Measurements from ENCODE around the gene RNASE11. TPM values are rescaled to one million over a fixed set of nuclear protein-coding genes. Genes with fewer than 3 reads are reported as not detected.

The RNASE11 gene
- total and polyA plus RNA-seq, 7 donors: not detected

DNA sequence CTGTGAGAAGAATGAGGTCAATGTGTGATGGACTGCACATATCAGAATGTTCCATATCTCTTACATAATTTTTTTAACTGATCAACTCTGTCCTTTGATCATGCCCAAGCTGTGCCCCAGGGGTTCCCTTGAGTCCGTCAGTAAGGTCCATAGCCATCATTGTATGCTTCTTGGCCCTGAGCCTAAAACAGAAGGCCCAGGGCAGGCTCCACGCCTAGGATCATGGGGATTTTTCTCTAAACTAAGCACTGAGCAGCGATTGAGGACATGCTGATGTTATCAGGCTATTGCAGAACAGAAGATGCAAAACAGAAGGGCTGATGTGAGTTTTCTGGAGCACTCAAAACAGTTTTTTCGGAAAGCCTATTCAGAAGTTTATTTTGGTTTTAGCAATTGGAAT lies 47.9 kb downstream of the RNASE11 start:
- intact Hi-C loops (cut with DNase I): no loop called here
- no peak overlapping the region for H3K4me3 ChIP-seq
- 68 to 74% methylated on average over 4 of the region's 4 CpGs for WGBS, 2 donors

More for the DNA sequence above, 47.9 kb downstream of the RNASE11 start:
- Histone ChIP-seq H3K27me3 (no peaks in the 10 kb centered on the region), H3K27ac (no peak overlapping the region), H3K36me3 (no peaks in the 10 kb centered on the region), H3K9me3 (no peaks in the 10 kb centered on the region), H3K4me1 (no peaks in the 10 kb centered on the region)
- DNase-seq: no peak
- TF ChIP-seq POLR2A (IDR thresholded peaks at IDR 0.05): no peak
- no peak for TF ChIP-seq EP300 (IDR thresholded peaks at IDR 0.05)
- TF ChIP-seq, protein P1, sequence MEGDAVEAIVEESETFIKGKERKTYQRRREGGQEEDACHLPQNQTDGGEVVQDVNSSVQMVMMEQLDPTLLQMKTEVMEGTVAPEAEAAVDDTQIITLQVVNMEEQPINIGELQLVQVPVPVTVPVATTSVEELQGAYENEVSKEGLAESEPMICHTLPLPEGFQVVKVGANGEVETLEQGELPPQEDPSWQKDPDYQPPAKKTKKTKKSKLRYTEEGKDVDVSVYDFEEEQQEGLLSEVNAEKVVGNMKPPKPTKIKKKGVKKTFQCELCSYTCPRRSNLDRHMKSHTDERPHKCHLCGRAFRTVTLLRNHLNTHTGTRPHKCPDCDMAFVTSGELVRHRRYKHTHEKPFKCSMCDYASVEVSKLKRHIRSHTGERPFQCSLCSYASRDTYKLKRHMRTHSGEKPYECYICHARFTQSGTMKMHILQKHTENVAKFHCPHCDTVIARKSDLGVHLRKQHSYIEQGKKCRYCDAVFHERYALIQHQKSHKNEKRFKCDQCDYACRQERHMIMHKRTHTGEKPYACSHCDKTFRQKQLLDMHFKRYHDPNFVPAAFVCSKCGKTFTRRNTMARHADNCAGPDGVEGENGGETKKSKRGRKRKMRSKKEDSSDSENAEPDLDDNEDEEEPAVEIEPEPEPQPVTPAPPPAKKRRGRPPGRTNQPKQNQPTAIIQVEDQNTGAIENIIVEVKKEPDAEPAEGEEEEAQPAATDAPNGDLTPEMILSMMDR (IDR thresholded peaks at IDR 0.05): no peak
- TF ChIP-seq POLR2AphosphoS5 (IDR thresholded peaks at IDR 0.05): no peak

Other genes with a start within 250 kb of the RNASE11 start
- gene PARP2, start 244.4 kb downstream of the RNASE11 start, total RNA-seq: 10 to 100 TPM in 3 of 4 donors, 1 to 10 TPM in 1; 7.4 to 14.3 (median 10.6) TPM
- gene PARP2, start 244.4 kb downstream of the RNASE11 start, polyA plus RNA-seq: 10 to 100 TPM in 1 of 3 donors, 1 to 10 TPM in 2; 6.0 to 11.8 (median 7.4) TPM
- gene TEP1, start 174.5 kb downstream of the RNASE11 start, total RNA-seq: 10 to 100 TPM; 12.7 to 42.7 (median 19.6) TPM
- gene TEP1, start 174.5 kb downstream of the RNASE11 start, polyA plus RNA-seq: 10 to 100 TPM; 19.2 to 43.7 (median 22.9) TPM
- 1 to 10 TPM in 1 of 4 donors, under 1 TPM in 3; 0.33 to 1.4 (median 0.62) TPM for gene KLHL33, start 151.8 kb downstream of the RNASE11 start, total RNA-seq
- gene KLHL33, start 151.8 kb downstream of the RNASE11 start, polyA plus RNA-seq: under 1 TPM; 0.23 to 0.60 (median 0.23) TPM
- 10 to 100 TPM; 34.1 to 65.6 (median 50.7) TPM for gene OSGEP, start 133.2 kb downstream of the RNASE11 start, total RNA-seq
- 10 to 100 TPM; 21.0 to 49.4 (median 29.8) TPM for gene OSGEP, start 133.2 kb downstream of the RNASE11 start, polyA plus RNA-seq
- 100 to 1,000 TPM; 118 to 181 (median 146) TPM for gene APEX1, start 132.8 kb downstream of the RNASE11 start, total RNA-seq
- 100 to 1,000 TPM in 1 of 3 donors, 10 to 100 TPM in 2; 84.4 to 150 (median 99.7) TPM for gene APEX1, start 132.8 kb downstream of the RNASE11 start, polyA plus RNA-seq
- 10 to 100 TPM; 18.9 to 28.0 (median 22.8) TPM for gene PIP4P1, start 126.6 kb downstream of the RNASE11 start, total RNA-seq
- 10 to 100 TPM; 30.3 to 40.9 (median 32.4) TPM for gene PIP4P1, start 126.6 kb downstream of the RNASE11 start, polyA plus RNA-seq
- gene PNP, start 118.6 kb downstream of the RNASE11 start, total RNA-seq: 10 to 100 TPM in 2 of 4 donors, 1 to 10 TPM in 2; 5.5 to 32.3 (median 10.6) TPM
- 100 to 1,000 TPM in 2 of 3 donors, 10 to 100 TPM in 1; 60.7 to 121 (median 104) TPM for gene PNP, start 118.6 kb downstream of the RNASE11 start, polyA plus RNA-seq
- gene RNASE10, start 82.5 kb downstream of the RNASE11 start, total RNA-seq: not detected
- under 1 TPM in 1 of 3 donors, not detected in 2; 0.12 TPM for gene RNASE10, start 82.5 kb downstream of the RNASE11 start, polyA plus RNA-seq
- gene RNASE9, start 27.0 kb downstream of the RNASE11 start, total RNA-seq: not detected
- gene RNASE9, start 27.0 kb downstream of the RNASE11 start, polyA plus RNA-seq: not detected
- gene RNASE12, start 3.4 kb upstream of the RNASE11 start, total RNA-seq: not detected
- gene RNASE12, start 3.4 kb upstream of the RNASE11 start, polyA plus RNA-seq: not detected
- gene OR6S1, start 53.7 kb upstream of the RNASE11 start, total RNA-seq: not detected
- not detected for gene OR6S1, start 53.7 kb upstream of the RNASE11 start, polyA plus RNA-seq
- gene RNASE4, start 96.6 kb upstream of the RNASE11 start, total RNA-seq: 100 to 1,000 TPM in 1 of 4 donors, 10 to 100 TPM in 3; 44.0 to 138 (median 65.5) TPM
- 10 to 100 TPM; 11.4 to 46.3 (median 15.5) TPM for gene RNASE4, start 96.6 kb upstream of the RNASE11 start, polyA plus RNA-seq
- 10 to 100 TPM; 13.3 to 44.4 (median 19.0) TPM for gene ANG, start 100.8 kb upstream of the RNASE11 start, total RNA-seq
- gene ANG, start 100.8 kb upstream of the RNASE11 start, polyA plus RNA-seq: 10 to 100 TPM; 15.5 to 28.3 (median 22.2) TPM
- gene EDDM3A, start 157.9 kb upstream of the RNASE11 start, total RNA-seq: not detected
- not detected for gene EDDM3A, start 157.9 kb upstream of the RNASE11 start, polyA plus RNA-seq
- not detected for gene EDDM3B, start 180.4 kb upstream of the RNASE11 start, total RNA-seq
- gene EDDM3B, start 180.4 kb upstream of the RNASE11 start, polyA plus RNA-seq: not detected
- 10 to 100 TPM; 10.2 to 25.0 (median 19.2) TPM for gene RNASE6, start 193.3 kb upstream of the RNASE11 start, total RNA-seq
- gene RNASE6, start 193.3 kb upstream of the RNASE11 start, polyA plus RNA-seq: 10 to 100 TPM in 2 of 3 donors, 1 to 10 TPM in 1; 9.6 to 46.2 (median 45.9) TPM
- 100 to 1,000 TPM; 148 to 581 (median 428) TPM for gene RNASE1, start 214.8 kb upstream of the RNASE11 start, total RNA-seq
- gene RNASE1, start 214.8 kb upstream of the RNASE11 start, polyA plus RNA-seq: 100 to 1,000 TPM; 111 to 584 (median 192) TPM